ENCODE measurements around the gene SSMEM1. TPM values are rescaled to one million over a fixed set of nuclear protein-coding genes. Genes with fewer than 3 reads are reported as not detected.

The SSMEM1 gene
- not detected in 2 replicates for total RNA-seq

DNA sequence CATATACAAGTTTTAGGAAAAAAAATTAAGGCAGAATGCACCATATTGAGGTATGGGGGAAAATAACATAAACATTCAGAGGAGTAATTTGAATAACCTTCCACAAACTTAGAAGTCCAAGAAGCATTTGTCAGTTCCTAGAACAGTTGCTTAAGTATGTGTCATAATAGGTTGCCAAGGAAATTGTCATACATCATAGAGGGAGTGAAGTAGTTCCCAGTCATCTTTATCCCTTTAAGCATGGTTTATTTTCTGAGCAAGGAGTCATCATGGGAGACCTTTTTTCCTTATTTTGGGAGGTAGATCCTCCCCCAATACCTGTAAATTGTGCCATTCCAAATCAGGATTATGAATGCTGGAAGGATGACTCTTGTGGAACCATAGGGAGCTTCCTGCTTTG is at the start of gene SSMEM1:
Gene SSMEM1 (plus strand): TSS at position 219 of the 400 bp plus-strand sequence. CDS start 51 bp downstream, at position 270.
- TF ChIP-seq, protein P1, sequence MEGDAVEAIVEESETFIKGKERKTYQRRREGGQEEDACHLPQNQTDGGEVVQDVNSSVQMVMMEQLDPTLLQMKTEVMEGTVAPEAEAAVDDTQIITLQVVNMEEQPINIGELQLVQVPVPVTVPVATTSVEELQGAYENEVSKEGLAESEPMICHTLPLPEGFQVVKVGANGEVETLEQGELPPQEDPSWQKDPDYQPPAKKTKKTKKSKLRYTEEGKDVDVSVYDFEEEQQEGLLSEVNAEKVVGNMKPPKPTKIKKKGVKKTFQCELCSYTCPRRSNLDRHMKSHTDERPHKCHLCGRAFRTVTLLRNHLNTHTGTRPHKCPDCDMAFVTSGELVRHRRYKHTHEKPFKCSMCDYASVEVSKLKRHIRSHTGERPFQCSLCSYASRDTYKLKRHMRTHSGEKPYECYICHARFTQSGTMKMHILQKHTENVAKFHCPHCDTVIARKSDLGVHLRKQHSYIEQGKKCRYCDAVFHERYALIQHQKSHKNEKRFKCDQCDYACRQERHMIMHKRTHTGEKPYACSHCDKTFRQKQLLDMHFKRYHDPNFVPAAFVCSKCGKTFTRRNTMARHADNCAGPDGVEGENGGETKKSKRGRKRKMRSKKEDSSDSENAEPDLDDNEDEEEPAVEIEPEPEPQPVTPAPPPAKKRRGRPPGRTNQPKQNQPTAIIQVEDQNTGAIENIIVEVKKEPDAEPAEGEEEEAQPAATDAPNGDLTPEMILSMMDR (conservative IDR thresholded peaks at IDR 0.05; ENCODE audit: low read depth, low read length) = no peak
- DNase-seq (ENCODE audit: low read depth) = no peak
- H3K4me3 ChIP-seq (ENCODE audit: low read depth, low read length) = no peak within 1 kb of the TSS

GRCh38 chr7:130160023-130160422 is 47.6 kb upstream of the SSMEM1 start:
- no peak for DNase-seq (ENCODE audit: low read depth)
- H3K4me3 ChIP-seq (ENCODE audit: low read depth, low read length) = no peak overlapping the region
- TF ChIP-seq, protein P1 (conservative IDR thresholded peaks at IDR 0.05; ENCODE audit: low read depth, low read length) = no peak

DNA sequence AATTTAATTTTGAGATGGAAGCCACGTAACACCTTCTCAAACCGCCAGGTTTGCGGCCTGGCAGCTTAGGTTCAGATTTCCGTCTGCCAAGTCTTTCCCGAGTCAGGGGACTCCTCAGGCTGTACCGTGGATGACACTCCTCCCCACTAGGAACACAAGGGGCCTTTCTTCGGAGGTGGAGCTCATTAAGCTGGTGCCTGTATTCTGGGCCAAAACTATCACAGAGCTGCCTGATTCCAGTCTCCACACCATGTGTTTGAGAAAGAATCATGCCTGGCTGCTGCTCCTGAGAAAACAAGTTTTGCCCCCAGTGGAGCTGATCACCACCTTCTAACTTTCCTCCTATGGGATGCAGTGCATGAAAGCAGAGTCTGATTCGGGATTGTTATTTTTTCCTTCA is 47.2 kb upstream of the SSMEM1 start:
- H3K4me3 ChIP-seq (ENCODE audit: low read depth, low read length) = no peak overlapping the region
- no peak for DNase-seq (ENCODE audit: low read depth)
- TF ChIP-seq, protein P1 (conservative IDR thresholded peaks at IDR 0.05; ENCODE audit: low read depth, low read length) = no peak

DNA sequence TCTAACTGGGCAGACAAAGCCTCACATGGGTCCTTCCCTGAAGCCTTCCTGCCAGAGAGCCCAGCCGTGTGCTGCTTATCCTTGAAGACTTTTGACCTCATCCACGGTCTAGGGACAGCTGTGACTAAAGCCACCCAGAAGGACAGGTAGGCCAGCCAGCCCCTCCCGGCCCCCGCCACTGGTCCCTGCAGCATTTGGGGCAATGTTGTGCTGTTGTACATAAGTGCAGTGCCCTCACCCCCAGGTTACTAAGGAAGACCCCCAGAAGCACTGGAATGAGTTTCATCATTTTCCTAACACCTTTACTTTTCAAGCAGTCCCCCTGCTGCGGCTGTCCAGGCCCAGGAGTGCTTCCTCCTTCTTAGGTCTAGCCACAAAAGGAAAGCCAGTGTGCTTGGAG is 45.5 kb upstream of the SSMEM1 start:
- DNase-seq (ENCODE audit: low read depth) = no peak
- no peak overlapping the region for H3K4me3 ChIP-seq (ENCODE audit: low read depth, low read length)
- TF ChIP-seq, protein P1 (conservative IDR thresholded peaks at IDR 0.05; ENCODE audit: low read depth, low read length) = no peak

DNA sequence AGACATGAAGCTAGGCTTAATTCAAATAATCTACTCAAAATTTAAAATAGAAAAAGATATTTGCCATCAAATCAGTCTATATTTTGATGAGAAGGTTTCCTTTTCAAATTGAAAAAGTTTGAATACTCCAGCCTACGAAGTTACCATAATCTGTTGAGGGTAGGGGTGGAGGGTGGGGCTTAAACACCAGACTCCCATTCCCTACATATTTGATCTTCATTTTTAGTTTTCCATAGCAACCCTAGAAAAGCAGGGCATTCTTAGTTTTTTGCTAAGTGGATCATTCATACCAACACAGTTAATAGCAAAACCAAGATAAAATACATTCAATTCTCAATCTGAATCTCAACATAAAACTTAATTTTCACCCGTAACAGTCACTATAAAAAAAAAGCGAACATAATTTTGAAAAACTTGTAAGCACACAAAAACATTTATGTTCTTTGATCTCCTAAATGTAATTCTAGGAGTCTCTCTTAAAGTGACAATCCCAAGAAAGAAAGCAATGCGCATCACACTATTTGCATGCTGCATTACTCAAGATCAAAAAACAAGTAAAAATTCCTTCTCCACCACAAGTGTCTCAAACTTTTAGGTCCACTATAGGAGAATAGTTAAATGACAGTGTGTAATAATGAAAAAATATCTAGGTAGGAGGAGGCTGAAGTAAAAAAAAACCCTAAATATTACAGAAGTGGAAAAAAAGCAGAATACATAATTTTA is 33.3 kb upstream of the SSMEM1 start:
- TF ChIP-seq, protein P1 (conservative IDR thresholded peaks at IDR 0.05; ENCODE audit: low read depth, low read length) = no peak
- no peak overlapping the region for H3K4me3 ChIP-seq (ENCODE audit: low read depth, low read length)
- DNase-seq (ENCODE audit: low read depth) = no peak

GRCh38 chr7:130178251-130178650 is 29.4 kb upstream of the SSMEM1 start:
- no peak overlapping the region for H3K4me3 ChIP-seq (ENCODE audit: low read depth, low read length)
- no peak for DNase-seq (ENCODE audit: low read depth)
- TF ChIP-seq, protein P1 (conservative IDR thresholded peaks at IDR 0.05; ENCODE audit: low read depth, low read length) = no peak

GRCh38 chr7:130179631-130180030 is 28.0 kb upstream of the SSMEM1 start:
- DNase-seq (ENCODE audit: low read depth) = no peak
- TF ChIP-seq, protein P1 (conservative IDR thresholded peaks at IDR 0.05; ENCODE audit: low read depth, low read length) = no peak
- no peak overlapping the region for H3K4me3 ChIP-seq (ENCODE audit: low read depth, low read length)

Measured in epithelial cell of proximal tubule (primary cell).